GM12875 (cell line): ENCODE results near the gene CHKA.

Experiments
- H3K4me3 ChIP-seq: one replicate; pipeline ENCODE4 v1.5.1; 2011; ENCODE audit warnings: low read depth, low read length, control low read depth
- TF ChIP-seq, protein P1 (sequence below): IDR thresholded peaks from 2 replicates; pipeline ENCODE4 v1.5.1; 2011; ENCODE audit warnings: low read depth, mild to moderate bottlenecking, control low read depth, inconsistent platforms, low read length, moderate library complexity, borderline replicate concordance; ENCODE audit not compliant: insufficient read depth

CHKA gene

DNA sequence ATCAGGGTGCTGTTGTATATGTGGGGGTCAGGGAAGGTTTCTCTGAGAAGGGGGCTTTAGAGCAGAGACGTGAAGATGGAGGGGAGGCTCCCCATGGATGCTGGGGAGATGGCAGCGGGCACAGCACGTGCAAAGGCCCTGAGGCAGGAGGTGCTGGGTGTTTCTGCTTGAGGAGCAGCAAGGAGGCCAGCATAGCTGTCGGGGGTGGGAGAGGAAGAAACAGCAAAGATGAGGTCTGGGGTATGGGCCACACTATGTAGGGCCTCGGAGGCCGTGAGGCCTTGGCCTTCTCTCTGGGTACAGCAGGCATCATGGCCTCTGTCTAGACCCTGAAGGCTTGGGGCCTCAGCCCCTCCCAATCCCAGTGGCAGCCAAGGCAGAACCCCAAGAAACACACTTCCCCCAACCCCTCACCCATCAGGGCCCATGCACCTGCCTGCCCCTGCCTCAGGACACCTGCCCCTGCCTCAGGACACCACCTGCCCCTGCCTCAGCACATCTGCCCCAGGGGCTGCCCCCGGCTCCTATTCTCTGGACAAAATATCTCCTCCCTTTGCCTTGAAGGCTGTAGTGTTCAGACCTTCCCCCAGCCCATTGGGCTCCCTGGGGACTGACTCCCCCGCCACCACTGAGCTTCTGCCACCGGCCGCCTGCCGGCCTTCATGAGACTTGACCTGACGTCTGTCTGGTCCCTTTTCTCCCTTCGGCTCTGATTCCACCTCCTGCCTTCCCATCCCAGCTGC, 104.9 kb downstream of the CHKA start:
- TF ChIP-seq, protein P1, sequence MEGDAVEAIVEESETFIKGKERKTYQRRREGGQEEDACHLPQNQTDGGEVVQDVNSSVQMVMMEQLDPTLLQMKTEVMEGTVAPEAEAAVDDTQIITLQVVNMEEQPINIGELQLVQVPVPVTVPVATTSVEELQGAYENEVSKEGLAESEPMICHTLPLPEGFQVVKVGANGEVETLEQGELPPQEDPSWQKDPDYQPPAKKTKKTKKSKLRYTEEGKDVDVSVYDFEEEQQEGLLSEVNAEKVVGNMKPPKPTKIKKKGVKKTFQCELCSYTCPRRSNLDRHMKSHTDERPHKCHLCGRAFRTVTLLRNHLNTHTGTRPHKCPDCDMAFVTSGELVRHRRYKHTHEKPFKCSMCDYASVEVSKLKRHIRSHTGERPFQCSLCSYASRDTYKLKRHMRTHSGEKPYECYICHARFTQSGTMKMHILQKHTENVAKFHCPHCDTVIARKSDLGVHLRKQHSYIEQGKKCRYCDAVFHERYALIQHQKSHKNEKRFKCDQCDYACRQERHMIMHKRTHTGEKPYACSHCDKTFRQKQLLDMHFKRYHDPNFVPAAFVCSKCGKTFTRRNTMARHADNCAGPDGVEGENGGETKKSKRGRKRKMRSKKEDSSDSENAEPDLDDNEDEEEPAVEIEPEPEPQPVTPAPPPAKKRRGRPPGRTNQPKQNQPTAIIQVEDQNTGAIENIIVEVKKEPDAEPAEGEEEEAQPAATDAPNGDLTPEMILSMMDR = no peak
- no peak overlapping the region for H3K4me3 ChIP-seq

DNA sequence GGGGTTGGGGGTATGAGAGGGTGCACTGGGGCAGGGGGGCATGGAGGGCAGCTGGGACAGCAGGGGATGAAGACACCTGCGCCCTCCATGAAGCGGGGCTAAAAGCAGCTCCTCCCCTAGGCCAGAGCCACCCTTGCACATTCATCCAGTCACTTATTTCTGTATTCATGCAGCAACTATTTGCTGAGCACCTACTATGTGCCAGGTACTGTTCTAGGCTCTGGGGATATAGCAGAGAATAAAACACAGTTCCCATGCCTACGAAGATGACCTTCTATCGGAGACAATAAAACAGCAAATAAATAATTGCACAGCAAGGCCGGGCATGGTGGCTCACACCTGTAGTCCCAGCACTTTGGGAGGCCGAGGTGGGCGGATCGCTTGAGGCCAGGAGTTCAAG, 105.7 kb downstream of the CHKA start:
- TF ChIP-seq, protein P1 = no peak
- H3K4me3 ChIP-seq = no peak overlapping the region

DNA sequence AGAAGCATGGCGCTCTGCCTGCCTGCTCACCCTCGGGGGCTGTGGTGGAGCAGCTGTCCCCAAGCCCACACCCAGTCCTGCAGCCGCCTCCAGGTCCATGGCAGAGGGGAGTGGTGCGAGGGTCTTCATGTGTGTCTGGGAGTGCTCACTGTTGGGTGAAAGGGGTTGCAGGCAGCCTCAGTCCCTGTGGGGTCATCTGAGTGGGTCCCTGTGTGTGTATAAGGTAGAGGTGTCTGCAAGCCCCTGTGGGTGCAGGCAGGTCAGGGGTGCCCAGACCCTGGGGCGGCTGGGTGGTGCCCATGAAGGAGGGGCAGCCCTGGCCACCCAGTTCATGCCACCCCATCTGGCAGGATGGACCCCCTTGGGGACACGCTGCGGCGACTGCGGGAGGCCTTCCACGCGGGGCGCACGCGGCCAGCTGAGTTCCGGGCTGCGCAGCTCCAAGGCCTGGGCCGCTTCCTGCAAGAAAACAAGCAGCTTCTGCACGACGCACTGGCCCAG, 106.2 kb downstream of the CHKA start:
- H3K4me3 ChIP-seq = no peak overlapping the region
- TF ChIP-seq, protein P1 = no peak

DNA sequence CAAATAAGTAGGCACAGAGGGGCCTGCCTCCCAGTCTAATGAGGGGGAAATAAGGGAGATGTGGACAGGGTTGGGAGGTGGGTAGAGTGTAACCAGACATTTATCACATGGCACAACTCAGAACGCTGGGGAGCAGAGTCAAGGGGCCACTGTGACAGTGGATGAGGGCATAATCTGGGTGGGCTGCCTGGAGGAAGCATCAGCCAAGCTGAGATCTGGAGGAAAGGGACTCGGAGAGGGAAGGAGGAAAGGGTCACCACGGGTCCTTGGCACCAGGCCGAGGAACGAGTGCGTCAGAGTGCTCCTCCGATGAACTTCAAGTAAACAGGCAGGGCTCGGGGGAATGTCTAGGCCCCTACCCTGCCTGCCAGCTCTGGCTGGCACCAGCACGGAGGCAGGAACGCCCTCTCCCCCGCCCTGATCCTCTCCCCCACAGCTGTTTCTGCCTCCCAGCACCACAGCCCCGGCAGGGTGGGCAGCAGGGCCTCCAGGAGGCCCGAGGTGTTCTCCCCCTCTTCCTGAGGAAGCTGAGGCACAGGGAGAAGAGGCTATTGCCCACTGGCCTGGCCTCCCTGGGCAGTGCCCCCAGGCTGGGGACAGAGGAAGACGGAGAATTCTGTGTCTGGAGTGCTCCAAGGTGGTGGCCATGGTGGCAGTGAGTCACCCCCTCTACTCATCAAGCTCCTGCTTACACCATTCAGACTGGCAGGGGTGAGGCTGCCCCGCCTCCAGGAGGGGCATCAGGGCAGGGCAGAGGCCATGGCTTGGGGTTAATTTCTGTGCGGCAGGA, 106.8 kb downstream of the CHKA start:
- TF ChIP-seq, protein P1 = no peak
- no peak overlapping the region for H3K4me3 ChIP-seq

DNA sequence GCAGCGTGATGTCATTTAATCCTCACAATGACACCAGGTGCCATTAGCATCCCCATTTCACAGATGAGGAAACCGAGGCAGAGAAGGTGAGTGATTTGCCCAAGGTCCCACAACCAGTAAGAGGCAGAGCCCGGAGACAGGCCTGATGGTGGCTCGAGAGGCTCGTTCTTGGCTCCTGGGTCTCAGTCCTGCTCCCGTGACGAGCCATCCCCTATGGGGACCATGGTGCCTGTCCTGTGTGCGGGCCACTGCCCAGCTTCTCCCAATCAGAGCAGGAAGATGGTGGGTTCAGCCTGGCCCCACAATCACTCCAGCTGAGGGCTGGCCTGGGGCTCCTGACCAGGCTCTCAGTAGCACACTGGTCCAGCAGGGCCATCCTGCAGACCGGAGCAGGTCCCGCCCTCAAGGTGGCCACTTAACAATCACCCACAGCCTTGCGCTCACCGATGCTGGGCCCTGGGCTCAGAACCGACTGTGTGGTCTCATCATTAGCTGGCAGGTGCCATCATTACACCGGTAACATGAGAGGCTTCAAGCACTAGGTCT, 107.5 kb downstream of the CHKA start:
- no peak overlapping the region for H3K4me3 ChIP-seq
- TF ChIP-seq, protein P1 = no peak

DNA sequence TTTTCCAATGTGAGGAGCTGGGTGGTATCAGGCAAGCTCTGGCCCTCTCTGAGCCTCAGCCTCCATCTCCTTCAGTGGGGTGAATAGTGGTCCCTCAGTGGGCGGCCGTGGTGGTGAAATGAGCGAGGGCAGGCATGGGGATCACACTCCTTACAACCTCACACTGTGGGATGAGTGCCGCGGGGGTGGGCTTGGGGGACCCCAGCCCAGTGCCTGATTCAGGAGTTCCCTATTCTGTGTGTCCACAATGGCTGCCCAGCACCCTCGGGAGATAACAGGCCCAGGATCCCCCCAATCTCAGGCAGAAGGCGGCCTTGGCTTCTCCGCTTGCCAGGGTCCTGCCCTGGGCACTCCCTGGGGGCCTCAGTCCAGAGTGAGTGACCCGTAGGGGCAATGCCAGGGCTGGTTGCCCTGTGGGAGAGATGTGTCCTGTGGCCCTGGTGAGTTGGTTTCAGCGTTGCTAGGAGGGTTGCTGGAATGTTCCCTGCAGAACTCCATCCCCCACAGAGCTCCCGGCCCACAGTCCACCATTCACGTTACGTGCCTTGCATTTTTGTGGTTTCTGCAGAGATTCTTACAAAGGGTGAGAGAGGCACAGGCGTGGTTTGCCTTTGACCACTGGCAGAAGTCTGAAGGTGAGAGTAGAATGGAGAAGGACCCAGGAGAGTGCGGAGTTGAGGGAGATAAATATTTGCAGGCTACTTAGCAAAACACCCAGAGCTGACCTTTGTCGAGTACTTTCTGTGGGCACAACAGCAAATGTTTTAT, 108.2 kb downstream of the CHKA start:
- H3K4me3 ChIP-seq = no peak overlapping the region
- TF ChIP-seq, protein P1 = no peak
